A549 (cell line): ENCODE data around the gene TLDC2. TPM values are rescaled to one million over a fixed set of nuclear protein-coding genes. Genes with fewer than 3 reads are reported as not detected.
A peak's percentile ranks its signal among the peaks of the same experiment; 100 is the strongest.
"Not testable (repeated sequence)": the region's sequence is repeated elsewhere in the genome, so short reads cannot be mapped to it uniquely, and the experiment has no call there.

Source experiments
- ATAC-seq, 2 experiments: fragments of 200-7000 bp in 1 of 2; fragments of >200 bp in 1 of 2; cut with Nextera tagmentation in 1 of 2; cut with Tn5 transposase in 1 of 2; 3 replicates each; pipeline versions ENCODE4 v1.8.0 to v1.9.1; 2018 to 2020; ENCODE audit warnings: mild to moderate bottlenecking in 1 of 2, moderate library complexity in 1 of 2
- CTCF ChIA-PET: fragments of 300-600 bp; sonication (Branson Sonifier 250); formaldehyde crosslinking; extraction: SDS; loops from one replicate; lab custom pipeline; 2021; ENCODE audit warnings: antibody characterized with exemption, inconsistent platforms; lab: Yijun Ruan, JAX
- POLR2A ChIA-PET: fragments of 350-600 bp; formaldehyde crosslinking; extraction: SDS; loops from one replicate; lab custom pipeline; 2021; ENCODE audit warnings: antibody characterized with exemption, inconsistent platforms; lab: Yijun Ruan, JAX
- DNase-seq, 2 experiments: peaks; one replicate each; pipeline versions ENCODE4 v3.0.0 to v3.0.0-alpha.2; 2011 to 2016; ENCODE audit warnings: low read depth in 1 of 2, low spot score in 1 of 2
- FAIRE-seq: peaks from 2 replicates; lab custom pipeline; 2011; peaks lifted over from hg19 to GRCh38; lab: Jason Lieb, UNC
- H3K27ac ChIP-seq, 2 experiments: fragments of >200 bp; sonication (Bioruptor Twin); formaldehyde crosslinking; 3 replicates each; pipeline ENCODE4 v1.5.1; 2016 to 2017
- H3K4me1 ChIP-seq: fragments of >200 bp; sonication (Bioruptor Twin); formaldehyde crosslinking; 3 replicates; pipeline ENCODE4 v1.6.1; 2016
- H3K4me2 ChIP-seq: fragments of >200 bp; sonication (Bioruptor Twin); formaldehyde crosslinking; 3 replicates; pipeline ENCODE4 v1.6.1; 2016
- H3K4me3 ChIP-seq: fragments of >200 bp; sonication (Bioruptor Twin); formaldehyde crosslinking; 3 replicates; pipeline ENCODE4 v1.5.1; 2016
- H3K9me3 ChIP-seq: fragments of >200 bp; sonication (Bioruptor Twin); formaldehyde crosslinking; 3 replicates; pipeline ENCODE4 v1.6.1; 2016
- CBX8 ChIP-seq: fragments of 200-600 bp; sonication (generic); IDR thresholded peaks from 2 replicates; pipeline ENCODE4 v1.6.1; 2016
- CHD4 ChIP-seq: fragments of 200-600 bp; sonication (generic); IDR thresholded peaks from 2 replicates; pipeline ENCODE4 v1.6.1; 2016; ENCODE audit warnings: antibody characterized with exemption, mild to moderate bottlenecking, borderline replicate concordance
- EHMT2 ChIP-seq: fragments of 200-600 bp; sonication (generic); IDR thresholded peaks from 2 replicates; pipeline ENCODE4 v1.6.1; 2016; ENCODE audit warnings: antibody characterized with exemption, low read depth, mild to moderate bottlenecking, moderate library complexity
- FOSL2 ChIP-seq, 2 experiments: fragments of 450-650 bp in 1 of 2; fragments of >200 bp in 1 of 2; sonication (Bioruptor Twin) in 1 of 2; formaldehyde crosslinking; IDR thresholded peaks; 2 replicates each; pipeline versions ENCODE4 v1.5.0 to v1.6.1; 2016 to 2020; ENCODE audit warnings: mild to moderate bottlenecking in 1 of 2, moderate library complexity in 1 of 2
- HDAC2 ChIP-seq: fragments of 200-600 bp; sonication (generic); IDR thresholded peaks from 2 replicates; pipeline ENCODE4 v1.6.1; 2016
- HES2 ChIP-seq: fragments of >200 bp; sonication (Bioruptor Twin); formaldehyde crosslinking; IDR thresholded peaks from 2 replicates; pipeline ENCODE4 v1.6.1; 2016
- HOXA7 ChIP-seq: fragments of 250-450 bp; sonication (Bioruptor Pico); IDR thresholded peaks from 2 replicates; pipeline ENCODE4 v1.5.0; 2020; ENCODE audit warnings: mild to moderate bottlenecking, moderate library complexity
- HOXB13 ChIP-seq: fragments of 250-450 bp; sonication (Bioruptor Pico); IDR thresholded peaks from 2 replicates; pipeline ENCODE4 v1.5.0; 2020; ENCODE audit warnings: low read depth, mild to moderate bottlenecking, moderate library complexity
- JUN ChIP-seq, 2 experiments: fragments of >200 bp; sonication (Bioruptor Twin); formaldehyde crosslinking; IDR thresholded peaks; 2 replicates in 1 of 2; 3 replicates in 1 of 2; pipeline ENCODE4 v1.6.1; 2016 to 2017
- JUNB ChIP-seq: fragments of >200 bp; sonication (Bioruptor Twin); formaldehyde crosslinking; IDR thresholded peaks from 2 replicates; pipeline ENCODE4 v1.6.1; 2016
- KDM1A ChIP-seq: fragments of 200-600 bp; sonication (generic); IDR thresholded peaks from 2 replicates; pipeline ENCODE4 v1.6.1; 2016; ENCODE audit warnings: low read depth, mild to moderate bottlenecking
- KDM5A ChIP-seq: fragments of 200-600 bp; sonication (generic); IDR thresholded peaks from 2 replicates; pipeline ENCODE4 v1.6.1; 2016; ENCODE audit warnings: antibody characterized with exemption, mild to moderate bottlenecking
- MAX ChIP-seq: IDR thresholded peaks from 2 replicates; pipeline ENCODE4 v1.6.1; 2012
- MYC ChIP-seq: IDR thresholded peaks from 2 replicates; pipeline ENCODE4 v1.6.1; 2012; ENCODE audit warnings: mild to moderate bottlenecking, inconsistent platforms, low read length, improper control_type of control experiment, borderline replicate concordance
- NR3C1 ChIP-seq: fragments of >200 bp; sonication (Bioruptor Twin); formaldehyde crosslinking; IDR thresholded peaks from 3 replicates; pipeline ENCODE4 v1.6.1; 2017
- POLR2A ChIP-seq: IDR thresholded peaks from 2 replicates; pipeline ENCODE4 v1.6.1; 2012; ENCODE audit warnings: mild to moderate bottlenecking, low read length
- RARB ChIP-seq: fragments of 250-450 bp; sonication (Bioruptor Pico); IDR thresholded peaks from 2 replicates; pipeline ENCODE4 v1.8.0; 2021; ENCODE audit warnings: mild to moderate bottlenecking, moderate library complexity
- RCOR1 ChIP-seq: fragments of 150-350 bp; IDR thresholded peaks from 2 replicates; pipeline ENCODE4 v1.6.1; 2014; ENCODE audit warnings: antibody characterized with exemption, low read length, low read depth
- RNF2 ChIP-seq: fragments of 200-600 bp; sonication (generic); IDR thresholded peaks from 2 replicates; pipeline ENCODE4 v1.6.1; 2016; ENCODE audit warnings: low read depth, mild to moderate bottlenecking, antibody characterized with exemption, moderate library complexity, borderline replicate concordance
- TP53 ChIP-seq: fragments of 250-450 bp; sonication (Bioruptor Pico); IDR thresholded peaks from 2 replicates; pipeline ENCODE4 v1.5.0; 2021; ENCODE audit warnings: mild to moderate bottlenecking, moderate library complexity
- ZC3H11A ChIP-seq: fragments of 450-650 bp; IDR thresholded peaks from 2 replicates; pipeline ENCODE4 v1.6.1; 2014; ENCODE audit warnings: antibody characterized with exemption, mild to moderate bottlenecking
- ZSCAN20 ChIP-seq: fragments of 250-450 bp; sonication (Bioruptor Pico); IDR thresholded peaks from 2 replicates; pipeline ENCODE4 v1.8.0; 2022; ENCODE audit warnings: mild to moderate bottlenecking, moderate library complexity
- WGBS: methylation state at CpG from one replicate; pipeline ENCODE4 v1.1.6; 2017; ENCODE audit errors: missing lambda C conversion rate; 5-methylcytosine and 5-hydroxymethylcytosine counted together
- polyA plus RNA-seq, 4 experiments: library from polyadenylated mRNA; depleted of rRNA in 3 of 4; stranded (reverse); fragments of >200 nt; fragmentation: RNase III in 1 of 4; extraction: RNeasy Plus Mini Kit Qiagen cat#74134 plus additional on column Dnase treatment in 1 of 4; gene quantifications; 2 replicates in 3 of 4; 3 replicates in 1 of 4; pipeline ENCODE4 v1.2.3, GENCODE V29; 2011 to 2017
- TF ChIP-seq, protein P1 (sequence below): fragments of 200-600 bp; sonication (generic); IDR thresholded peaks from 2 replicates; pipeline ENCODE4 v1.6.1; 2016; ENCODE audit warnings: antibody characterized with exemption, mild to moderate bottlenecking, moderate library complexity
- TF ChIP-seq, protein P2 (sequence below): fragments of 450-650 bp; IDR thresholded peaks from 2 replicates; pipeline ENCODE4 v1.6.1; 2014; ENCODE audit warnings: antibody characterized with exemption
- TF ChIP-seq, protein P3 (sequence below): fragments of >200 bp; sonication (Bioruptor Twin); formaldehyde crosslinking; IDR thresholded peaks from 3 replicates; pipeline ENCODE4 v1.6.1; 2016

The TLDC2 gene
- polyA plus RNA-seq, 2 of the 4 experiments (the other 2 are of a cell fraction) = 0.17 TPM; not detected in 1

GRCh38 chr20:36839150-36839549 lies 36.8 kb upstream of the TLDC2 start:
- Histone ChIP-seq H3K27ac (no peak overlapping the region), H3K4me1 (peaks cover 36% of the 10 kb centered on the region), H3K4me2 (no peak overlapping the region), H3K4me3 (no peak overlapping the region), H3K9me3 (no peaks in the 10 kb centered on the region)
- POLR2A ChIA-PET = no interaction called here
- DNase-seq (no peak), ATAC-seq (no peak), FAIRE-seq (no peak)
- no peak for TF ChIP-seq NR3C1
- TF ChIP-seq, protein P1, sequence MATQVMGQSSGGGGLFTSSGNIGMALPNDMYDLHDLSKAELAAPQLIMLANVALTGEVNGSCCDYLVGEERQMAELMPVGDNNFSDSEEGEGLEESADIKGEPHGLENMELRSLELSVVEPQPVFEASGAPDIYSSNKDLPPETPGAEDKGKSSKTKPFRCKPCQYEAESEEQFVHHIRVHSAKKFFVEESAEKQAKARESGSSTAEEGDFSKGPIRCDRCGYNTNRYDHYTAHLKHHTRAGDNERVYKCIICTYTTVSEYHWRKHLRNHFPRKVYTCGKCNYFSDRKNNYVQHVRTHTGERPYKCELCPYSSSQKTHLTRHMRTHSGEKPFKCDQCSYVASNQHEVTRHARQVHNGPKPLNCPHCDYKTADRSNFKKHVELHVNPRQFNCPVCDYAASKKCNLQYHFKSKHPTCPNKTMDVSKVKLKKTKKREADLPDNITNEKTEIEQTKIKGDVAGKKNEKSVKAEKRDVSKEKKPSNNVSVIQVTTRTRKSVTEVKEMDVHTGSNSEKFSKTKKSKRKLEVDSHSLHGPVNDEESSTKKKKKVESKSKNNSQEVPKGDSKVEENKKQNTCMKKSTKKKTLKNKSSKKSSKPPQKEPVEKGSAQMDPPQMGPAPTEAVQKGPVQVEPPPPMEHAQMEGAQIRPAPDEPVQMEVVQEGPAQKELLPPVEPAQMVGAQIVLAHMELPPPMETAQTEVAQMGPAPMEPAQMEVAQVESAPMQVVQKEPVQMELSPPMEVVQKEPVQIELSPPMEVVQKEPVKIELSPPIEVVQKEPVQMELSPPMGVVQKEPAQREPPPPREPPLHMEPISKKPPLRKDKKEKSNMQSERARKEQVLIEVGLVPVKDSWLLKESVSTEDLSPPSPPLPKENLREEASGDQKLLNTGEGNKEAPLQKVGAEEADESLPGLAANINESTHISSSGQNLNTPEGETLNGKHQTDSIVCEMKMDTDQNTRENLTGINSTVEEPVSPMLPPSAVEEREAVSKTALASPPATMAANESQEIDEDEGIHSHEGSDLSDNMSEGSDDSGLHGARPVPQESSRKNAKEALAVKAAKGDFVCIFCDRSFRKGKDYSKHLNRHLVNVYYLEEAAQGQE = no peak
- no peak for TF ChIP-seq ZSCAN20 (CRISPR knock-in tag)
- no peak for TF ChIP-seq HDAC2
- no peak for TF ChIP-seq POLR2A
- no peak for TF ChIP-seq HES2
- TF ChIP-seq ZC3H11A = no peak
- no peak for TF ChIP-seq JUNB
- TF ChIP-seq HOXB13 = no peak
- no peak for TF ChIP-seq HOXA7
- TF ChIP-seq, protein P2, sequence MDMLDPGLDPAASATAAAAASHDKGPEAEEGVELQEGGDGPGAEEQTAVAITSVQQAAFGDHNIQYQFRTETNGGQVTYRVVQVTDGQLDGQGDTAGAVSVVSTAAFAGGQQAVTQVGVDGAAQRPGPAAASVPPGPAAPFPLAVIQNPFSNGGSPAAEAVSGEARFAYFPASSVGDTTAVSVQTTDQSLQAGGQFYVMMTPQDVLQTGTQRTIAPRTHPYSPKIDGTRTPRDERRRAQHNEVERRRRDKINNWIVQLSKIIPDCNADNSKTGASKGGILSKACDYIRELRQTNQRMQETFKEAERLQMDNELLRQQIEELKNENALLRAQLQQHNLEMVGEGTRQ = no peak
- no peak for TF ChIP-seq MAX
- TF ChIP-seq RARB = no peak
- no peak for TF ChIP-seq KDM1A
- no peak for TF ChIP-seq EHMT2
- 93% methylated on average over 21 of the region's 23 CpGs for WGBS
- CTCF ChIA-PET = interaction anchor here (0.9 to 11.5 kb wide), 5 partner anchors 15 to 65 kb away, joined by 3 to 96 read pairs (median 5); partner anchors contain the start of gene DSN1

- ATAC-seq, DNase-seq: not testable (repeated sequence)
- CTCF ChIA-PET = interaction anchor here (1.0 to 1.6 kb wide), 5 partner anchors 10 to 65 kb away, joined by 3 to 7 read pairs (median 4); no protein-coding TSS in a partner anchor
Observed at GRCh38 chr20:36841030-36841429, 34.9 kb upstream of the TLDC2 start.

DNA sequence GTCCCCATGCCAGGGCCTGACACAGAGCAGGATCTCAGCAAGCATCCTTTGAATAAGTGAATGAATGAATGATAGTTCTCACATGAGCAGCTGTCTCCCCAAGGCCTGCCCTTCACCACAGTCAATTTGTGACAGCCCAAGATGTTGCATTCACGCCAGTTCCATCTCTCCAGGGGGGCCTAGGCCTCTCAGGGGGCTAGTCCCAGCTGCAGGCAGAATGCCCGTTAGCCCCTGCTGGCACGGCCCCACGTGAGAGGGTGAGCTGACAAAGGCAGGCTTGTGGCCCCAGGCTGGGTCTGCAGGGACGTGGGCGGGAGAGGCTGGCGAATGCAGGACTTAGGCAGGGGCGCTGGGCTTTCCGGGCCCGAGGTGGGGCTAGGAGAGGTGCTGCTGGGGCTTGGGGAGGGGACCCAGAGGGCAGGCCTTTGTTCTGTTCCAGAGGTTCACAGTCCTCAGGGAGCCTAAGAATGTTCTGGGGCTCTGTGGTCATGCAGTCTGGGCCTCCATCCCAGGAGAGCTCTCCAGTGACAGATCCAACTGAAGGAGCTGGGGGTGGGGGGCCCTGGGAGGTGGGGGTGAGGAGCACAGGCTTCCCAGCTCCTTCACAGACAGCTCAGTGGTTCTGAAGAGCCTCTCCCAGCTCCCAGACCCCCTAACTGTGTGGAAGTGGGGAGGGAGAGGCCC lies 30.5 kb upstream of the TLDC2 start:
- WGBS = 88% methylated on average over 6 of the region's 10 CpGs
- ChIA-PET CTCF (interaction anchor here (1.2 to 3.5 kb wide), 5 partner anchors 10 to 37 kb away, joined by 3 to 14 read pairs (median 5); no protein-coding TSS in a partner anchor), POLR2A (interaction anchor here (0.6 kb wide), 1 partner anchor 12 kb away, joined by 3 read pairs; no protein-coding TSS in a partner anchor)
- FAIRE-seq (no peak), ATAC-seq (no peak), DNase-seq (no peak)
- Histone ChIP-seq H3K4me1 (peaks cover 36% of the 10 kb centered on the region), H3K27ac (peak overlapping the region in 1 of 2 experiments; percentile 49; a peak in 2 of 6 replicates), H3K4me2 (no peak overlapping the region), H3K9me3 (no peaks in the 10 kb centered on the region), H3K4me3 (no peak overlapping the region)
- TF ChIP-seq TP53 (CRISPR knock-in tag) (no peak), KDM5A (no peak), RNF2 (no peak), JUN (IDR thresholded peaks at IDR 0.05) (no peak), HES2 (no peak), CBX8 (no peak), MYC (no peak), EHMT2 (no peak), FOSL2 (IDR thresholded peaks at IDR 0.05) (no peak), FOSL2 (CRISPR knock-in tag; IDR thresholded peaks at IDR 0.05) (no peak), CHD4 (no peak), POLR2A (no peak), ZSCAN20 (CRISPR knock-in tag) (no peak), RCOR1 (no peak)
- TF ChIP-seq, protein P3, sequence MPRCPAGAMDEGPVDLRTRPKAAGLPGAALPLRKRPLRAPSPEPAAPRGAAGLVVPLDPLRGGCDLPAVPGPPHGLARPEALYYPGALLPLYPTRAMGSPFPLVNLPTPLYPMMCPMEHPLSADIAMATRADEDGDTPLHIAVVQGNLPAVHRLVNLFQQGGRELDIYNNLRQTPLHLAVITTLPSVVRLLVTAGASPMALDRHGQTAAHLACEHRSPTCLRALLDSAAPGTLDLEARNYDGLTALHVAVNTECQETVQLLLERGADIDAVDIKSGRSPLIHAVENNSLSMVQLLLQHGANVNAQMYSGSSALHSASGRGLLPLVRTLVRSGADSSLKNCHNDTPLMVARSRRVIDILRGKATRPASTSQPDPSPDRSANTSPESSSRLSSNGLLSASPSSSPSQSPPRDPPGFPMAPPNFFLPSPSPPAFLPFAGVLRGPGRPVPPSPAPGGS = no peak

More at GRCh38 chr20:36841030-36841429, 34.9 kb upstream of the TLDC2 start:
- H3K27ac ChIP-seq, H3K4me3 ChIP-seq, FAIRE-seq, POLR2A ChIA-PET, H3K4me2 ChIP-seq, H3K9me3 ChIP-seq: not testable (repeated sequence)
- WGBS = 94% methylated on average over 9 of the region's 9 CpGs
- peaks cover 26% of the 10 kb centered on the region for H3K4me1 ChIP-seq
